H54 (cell line): Measurements from ENCODE around the gene FAU.

Experiments used
- DNase-seq: peaks from one replicate; pipeline ENCODE4 v3.0.0; 2011; ENCODE audit warnings: low spot score, mixed read lengths; ENCODE audit not compliant: insufficient read length
- FAIRE-seq: peaks from 3 replicates; lab custom pipeline; 2011; peaks lifted over from hg19 to GRCh38; lab: Jason Lieb, UNC
- POLR2A ChIP-seq: IDR thresholded peaks from 2 replicates; pipeline ENCODE4 v1.6.1; 2011; ENCODE audit warnings: low read depth, mild to moderate bottlenecking, low read length

Gene FAU

GRCh38 chr11:65121865-65122696, at the start of gene FAU, which contains the start of gene MRPL49:
FAU (minus strand) TSS chr11:65122134; CDS start chr11:65121813, 321 bp downstream.
MRPL49 (plus strand) TSS chr11:65122321; CDS start chr11:65122347, 26 bp downstream.
- FAIRE-seq (peak; percentile 6), DNase-seq (peak; percentile 97)
- TF ChIP-seq POLR2A: peak; percentile 97

DNA sequence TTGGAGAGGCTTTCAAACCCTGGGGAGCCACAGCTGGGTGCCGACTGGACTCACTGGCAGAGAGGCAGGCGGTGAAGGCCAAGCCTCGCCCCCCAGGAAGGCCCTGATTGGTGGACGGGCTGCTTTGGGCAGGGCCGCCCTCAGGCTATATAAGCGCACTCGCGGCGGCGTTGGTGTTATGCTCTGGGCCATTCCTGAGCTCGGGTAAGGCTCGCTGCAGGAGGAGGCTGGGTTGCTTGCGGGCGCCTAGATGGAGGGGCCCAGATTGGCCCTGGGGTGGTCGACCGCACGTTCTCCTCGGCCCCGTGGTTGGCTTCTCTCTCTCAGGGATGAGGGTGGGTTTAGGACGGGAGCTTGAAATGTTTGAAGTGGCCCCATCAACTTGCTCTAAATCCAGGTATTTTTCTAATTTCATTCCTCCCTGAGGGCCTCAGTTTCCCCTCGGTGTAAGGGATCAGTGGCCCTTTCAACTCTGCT, 48.2 kb upstream of the FAU start, which contains the start of gene SPDYC:
Gene SPDYC (plus strand): TSS at position 176 of the 477 bp plus-strand sequence. CDS start 1,125 bp downstream, outside the sequence.
- DNase-seq: no peak
- FAIRE-seq: no peak
- no peak for TF ChIP-seq POLR2A

GRCh38 chr11:65169164-65169641, 47.3 kb upstream of the FAU start:
- no peak for TF ChIP-seq POLR2A
- FAIRE-seq (no peak), DNase-seq (peak; percentile 24)

GRCh38 chr11:65167656-65168055, 45.7 kb upstream of the FAU start:
- DNase-seq (no peak), FAIRE-seq (no peak)
- no peak for TF ChIP-seq POLR2A

GRCh38 chr11:65166893-65167292, 45.0 kb upstream of the FAU start:
- DNase-seq: no peak
- TF ChIP-seq POLR2A: no peak
- no peak for FAIRE-seq

DNA sequence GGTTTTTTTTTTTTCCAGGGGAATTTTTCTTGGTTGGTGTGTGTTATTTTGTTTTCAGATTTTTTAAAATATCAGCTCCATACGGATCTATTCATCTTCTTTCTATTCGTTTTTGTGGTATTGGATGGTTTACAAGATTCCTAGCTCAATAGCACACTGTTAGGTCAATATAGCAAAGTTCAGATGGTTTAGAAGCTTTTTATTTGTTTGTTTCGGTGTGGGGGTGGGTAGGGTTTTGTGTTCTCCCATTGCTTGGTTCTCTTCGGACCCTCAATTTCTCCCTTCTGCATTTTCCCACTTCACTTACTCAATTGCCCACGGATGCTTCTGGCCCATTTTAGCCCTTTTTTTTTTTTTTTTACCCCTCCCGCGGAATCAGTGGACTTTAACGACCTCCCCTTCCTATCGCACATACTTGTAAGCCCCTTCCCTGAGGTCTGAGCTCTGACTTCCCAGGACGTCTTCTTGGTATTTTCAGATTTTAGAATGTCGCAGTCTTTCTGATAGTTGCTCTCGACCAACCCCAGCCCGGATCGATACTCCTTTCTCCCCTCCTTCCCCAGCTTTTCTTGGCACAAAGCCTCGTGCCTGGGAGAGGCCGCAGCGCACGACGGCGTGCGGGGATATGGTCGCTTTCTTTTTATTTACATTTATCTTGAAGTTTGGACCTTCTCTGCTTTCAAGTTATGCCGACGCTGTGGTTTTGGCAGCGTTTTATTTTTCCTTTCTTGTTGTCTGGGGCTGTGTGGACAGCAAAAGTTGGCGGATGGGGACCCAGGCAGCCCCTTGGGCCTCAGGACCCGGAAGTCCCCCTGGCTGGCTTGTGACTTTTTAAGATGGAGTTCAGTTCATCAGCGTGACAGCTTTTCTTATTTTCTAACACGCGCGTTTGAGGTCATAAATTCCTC, 43.7 kb upstream of the FAU start:
- TF ChIP-seq POLR2A: no peak
- FAIRE-seq (no peak), DNase-seq (no peak)

GRCh38 chr11:65163684-65164083, 41.8 kb upstream of the FAU start:
- no peak for TF ChIP-seq POLR2A
- no peak for DNase-seq
- FAIRE-seq: no peak

GRCh38 chr11:65160643-65161042, 38.7 kb upstream of the FAU start:
- TF ChIP-seq POLR2A: no peak

DNA sequence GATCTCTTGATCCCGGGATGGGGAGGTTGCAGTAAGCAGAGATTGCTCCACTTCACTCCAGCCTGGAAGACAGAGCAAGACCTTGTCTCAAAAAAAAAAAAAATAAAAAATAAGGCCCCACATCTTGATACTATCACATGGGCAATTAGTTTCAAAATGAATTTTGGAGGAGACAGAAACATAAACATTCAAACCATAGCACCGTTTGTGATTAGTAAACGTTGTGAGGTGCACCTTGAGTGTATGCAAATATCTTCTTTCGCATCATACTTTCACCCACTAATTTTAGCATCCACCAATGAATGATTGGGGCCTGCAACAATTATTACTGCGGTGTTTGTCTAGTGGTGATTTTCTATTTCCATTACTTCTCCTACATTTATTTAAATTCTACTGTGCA, 37.1 kb upstream of the FAU start:
- FAIRE-seq: no peak
- TF ChIP-seq POLR2A: no peak
- DNase-seq: no peak

More at GRCh38 chr11:65160643-65161042, 38.7 kb upstream of the FAU start:
- FAIRE-seq (no peak), DNase-seq (no peak)

GRCh38 chr11:65157336-65157735, 35.4 kb upstream of the FAU start:
- DNase-seq: no peak
- TF ChIP-seq POLR2A: no peak
- FAIRE-seq: no peak

GRCh38 chr11:65156926-65157325, 35.0 kb upstream of the FAU start:
- DNase-seq (no peak), FAIRE-seq (no peak)
- TF ChIP-seq POLR2A: no peak

DNA sequence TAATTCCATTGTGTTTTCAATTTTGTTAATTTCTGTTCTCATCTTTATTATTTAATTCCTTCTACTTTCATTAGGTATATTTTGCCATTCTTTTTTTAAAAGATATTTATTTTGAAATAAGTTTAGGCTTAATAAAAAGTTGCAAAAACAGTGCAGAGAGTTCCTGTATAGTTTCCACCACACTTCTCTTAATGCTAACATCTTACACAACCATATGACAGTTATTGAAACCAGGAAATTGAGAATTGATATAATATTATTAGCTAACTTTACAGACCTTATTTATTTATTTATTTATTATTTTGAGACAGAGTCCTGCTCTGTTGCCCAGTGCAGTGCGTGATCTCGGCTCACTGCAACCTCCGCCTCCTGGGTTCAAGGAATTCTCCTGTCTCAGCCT, 34.3 kb upstream of the FAU start:
- DNase-seq (no peak), FAIRE-seq (no peak)
- TF ChIP-seq POLR2A: no peak

GRCh38 chr11:65152122-65152521, 30.2 kb upstream of the FAU start:
- TF ChIP-seq POLR2A: no peak
- no peak for FAIRE-seq
- DNase-seq: no peak
